ENCODE data around the gene ESYT1. TPM values are rescaled to one million over a fixed set of nuclear protein-coding genes. Genes with fewer than 3 reads are reported as not detected.

Gene ESYT1
- total and polyA plus RNA-seq, 4 donors: 42.6 to 76.6 (median 61.1) TPM

DNA sequence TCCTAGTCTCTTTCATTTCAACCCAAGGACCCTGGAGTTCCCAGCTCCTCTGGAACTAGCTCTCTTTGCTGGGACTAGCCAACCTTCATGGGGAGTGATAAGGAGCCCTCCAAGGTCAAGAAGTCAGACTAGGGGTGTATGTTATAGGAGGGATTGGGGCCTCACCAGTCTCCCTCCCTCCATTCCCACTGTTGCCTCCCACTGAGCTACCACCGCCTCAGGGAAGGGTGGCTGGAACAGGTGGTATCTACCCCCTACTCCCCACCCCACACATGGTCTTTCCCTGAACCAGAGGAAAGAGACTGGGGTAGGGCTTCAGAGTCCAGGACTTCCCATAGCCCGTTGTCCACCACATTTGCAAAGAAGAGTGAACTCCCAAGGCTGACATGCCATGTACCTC lies 45.7 kb upstream of the ESYT1 start:
- peaks cover 31% of the 10 kb centered on the region for H3K27me3 ChIP-seq (ENCODE audit: control insufficient read depth, insufficient read depth, low read length)
- peak overlapping the region; percentile 78 for H3K4me3 ChIP-seq (ENCODE audit: low read depth, low read length)
- WGBS (ENCODE audit: insufficient coverage): no CpG with 5 or more reads among the region's 2 CpGs
- H3K4me1 ChIP-seq (ENCODE audit: control insufficient read depth, insufficient read depth, low read length): peaks cover 53% of the 10 kb centered on the region
- no peaks in the 10 kb centered on the region for H3K9me3 ChIP-seq (ENCODE audit: control insufficient read depth, insufficient read depth, low read length)
- peaks cover 18% of the 10 kb centered on the region for H3K36me3 ChIP-seq (ENCODE audit: control insufficient read depth, insufficient read depth, low read length)
- peak overlapping the region; percentile 88 for H3K27ac ChIP-seq (ENCODE audit: low read depth, low read length)
- DNase-seq (ENCODE audit: low read depth in 4 of 6, low spot score in 6 of 6): no peak

DNA sequence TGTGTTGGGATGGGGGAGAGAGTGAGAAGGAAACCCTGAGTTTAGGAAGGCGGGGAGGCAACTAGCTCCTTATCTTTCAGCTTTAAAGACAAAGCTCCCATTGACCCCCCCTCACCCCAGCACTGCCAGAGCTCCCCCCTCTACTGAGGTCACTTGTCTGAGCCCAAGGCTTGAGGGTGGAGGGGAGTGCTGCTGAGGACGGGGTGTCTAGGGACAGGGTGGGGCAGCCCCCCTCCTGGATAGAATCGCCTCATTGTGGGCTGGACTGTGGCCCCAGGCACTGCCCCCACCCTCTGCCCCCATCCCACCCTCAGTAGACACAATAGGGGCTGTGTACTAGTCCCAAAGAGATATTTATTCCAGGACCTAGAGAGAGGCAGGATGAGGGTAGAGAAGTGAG lies 45.1 kb upstream of the ESYT1 start:
- Histone ChIP-seq H3K4me3 (ENCODE audit: low read depth, low read length) (peak overlapping the region; percentile 78), H3K9me3 (ENCODE audit: control insufficient read depth, insufficient read depth, low read length) (no peaks in the 10 kb centered on the region), H3K4me1 (ENCODE audit: control insufficient read depth, insufficient read depth, low read length) (peaks cover 55% of the 10 kb centered on the region), H3K27me3 (ENCODE audit: control insufficient read depth, insufficient read depth, low read length) (peaks cover 31% of the 10 kb centered on the region), H3K27ac (ENCODE audit: low read depth, low read length) (peak overlapping the region; percentile 68), H3K36me3 (ENCODE audit: control insufficient read depth, insufficient read depth, low read length) (peaks cover 20% of the 10 kb centered on the region)
- DNase-seq (ENCODE audit: low read depth in 4 of 6, low spot score in 6 of 6): peak in 2 of 6 donors; percentile 10 to 73
- no CpG with 5 or more reads among the region's 3 CpGs for WGBS (ENCODE audit: insufficient coverage)

DNA sequence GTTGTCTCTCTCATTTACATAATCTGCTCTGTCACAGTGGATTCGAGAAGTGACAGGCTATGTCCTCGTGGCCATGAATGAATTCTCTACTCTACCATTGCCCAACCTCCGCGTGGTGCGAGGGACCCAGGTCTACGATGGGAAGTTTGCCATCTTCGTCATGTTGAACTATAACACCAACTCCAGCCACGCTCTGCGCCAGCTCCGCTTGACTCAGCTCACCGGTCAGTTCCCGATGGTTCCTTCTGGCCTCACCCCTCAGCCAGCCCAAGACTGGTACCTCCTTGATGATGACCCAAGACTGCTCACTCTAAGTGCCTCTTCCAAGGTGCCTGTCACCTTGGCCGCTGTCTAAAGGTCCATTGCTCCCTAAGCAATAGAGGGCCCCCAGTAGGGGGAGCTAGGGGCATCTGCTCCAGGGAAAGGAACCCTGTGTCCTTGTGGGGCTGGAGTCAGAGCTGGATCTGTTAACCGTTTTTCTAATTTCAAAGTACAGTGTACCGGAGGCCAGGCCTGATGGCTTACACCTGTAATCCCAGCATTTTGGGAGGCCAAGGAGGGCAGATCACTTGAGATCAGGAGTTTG lies 43.0 kb upstream of the ESYT1 start:
- Histone ChIP-seq H3K4me1 (ENCODE audit: control insufficient read depth, insufficient read depth, low read length) (peaks cover 42% of the 10 kb centered on the region), H3K27me3 (ENCODE audit: control insufficient read depth, insufficient read depth, low read length) (peaks cover 18% of the 10 kb centered on the region), H3K27ac (ENCODE audit: low read depth, low read length) (no peak overlapping the region), H3K4me3 (ENCODE audit: low read depth, low read length) (no peak overlapping the region), H3K9me3 (ENCODE audit: control insufficient read depth, insufficient read depth, low read length) (no peaks in the 10 kb centered on the region), H3K36me3 (ENCODE audit: control insufficient read depth, insufficient read depth, low read length) (peaks cover 20% of the 10 kb centered on the region)
- no peak for DNase-seq (ENCODE audit: low read depth in 4 of 6, low spot score in 6 of 6)
- 87% methylated on average over 15 of the region's 15 CpGs for WGBS (ENCODE audit: insufficient coverage)

DNA sequence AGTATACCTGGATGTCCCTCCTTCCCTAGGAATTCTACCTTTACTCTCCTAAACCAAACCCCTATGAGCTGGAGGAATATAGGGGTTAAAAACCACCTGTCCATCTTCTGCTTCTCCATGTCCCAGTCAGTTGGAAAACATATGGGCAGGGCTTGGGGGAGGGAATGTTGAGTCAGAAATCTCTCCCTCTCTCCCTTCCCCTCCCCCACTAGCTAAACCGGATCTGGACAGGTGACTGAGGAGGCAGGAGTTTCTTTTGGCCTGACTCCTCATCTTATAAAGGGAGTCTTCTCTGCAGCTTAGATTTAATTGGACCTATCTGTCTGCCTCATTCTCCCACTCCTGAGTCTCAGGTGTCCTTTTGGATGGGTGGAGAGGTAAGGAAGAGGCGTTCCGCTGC lies 42.0 kb upstream of the ESYT1 start:
- no peak for DNase-seq (ENCODE audit: low read depth in 4 of 6, low spot score in 6 of 6)
- WGBS (ENCODE audit: insufficient coverage): no CpG with 5 or more reads among the region's 3 CpGs
- Histone ChIP-seq H3K27me3 (ENCODE audit: control insufficient read depth, insufficient read depth, low read length) (peaks cover 8% of the 10 kb centered on the region), H3K27ac (ENCODE audit: low read depth, low read length) (no peak overlapping the region), H3K36me3 (ENCODE audit: control insufficient read depth, insufficient read depth, low read length) (peaks cover 20% of the 10 kb centered on the region), H3K9me3 (ENCODE audit: control insufficient read depth, insufficient read depth, low read length) (no peaks in the 10 kb centered on the region), H3K4me3 (ENCODE audit: low read depth, low read length) (no peak overlapping the region), H3K4me1 (ENCODE audit: control insufficient read depth, insufficient read depth, low read length) (peaks cover 31% of the 10 kb centered on the region)

DNA sequence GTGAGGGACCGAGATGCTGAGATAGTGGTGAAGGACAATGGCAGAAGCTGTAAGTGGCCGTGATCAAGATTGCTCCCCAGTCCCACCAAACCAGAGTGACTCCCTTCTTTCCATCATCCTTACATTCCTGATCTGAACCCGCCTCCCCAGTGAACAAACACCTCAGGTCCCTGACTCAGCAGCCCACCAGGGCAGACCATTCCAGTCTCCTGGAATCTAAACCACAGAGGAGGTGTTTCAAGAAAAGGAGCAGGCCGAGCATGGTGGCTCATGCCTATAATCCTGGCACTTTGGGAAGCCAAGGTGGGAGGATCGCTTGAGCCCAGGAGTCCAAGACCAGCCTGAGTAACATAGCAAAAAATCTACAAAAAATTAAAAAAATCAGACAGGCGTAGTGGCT lies 41.5 kb upstream of the ESYT1 start:
- no peak for DNase-seq (ENCODE audit: low read depth in 4 of 6, low spot score in 6 of 6)
- Histone ChIP-seq H3K4me3 (ENCODE audit: low read depth, low read length) (no peak overlapping the region), H3K4me1 (ENCODE audit: control insufficient read depth, insufficient read depth, low read length) (peaks cover 26% of the 10 kb centered on the region), H3K27me3 (ENCODE audit: control insufficient read depth, insufficient read depth, low read length) (peaks cover 4% of the 10 kb centered on the region), H3K9me3 (ENCODE audit: control insufficient read depth, insufficient read depth, low read length) (no peaks in the 10 kb centered on the region), H3K27ac (ENCODE audit: low read depth, low read length) (no peak overlapping the region), H3K36me3 (ENCODE audit: control insufficient read depth, insufficient read depth, low read length) (peaks cover 20% of the 10 kb centered on the region)
- WGBS (ENCODE audit: insufficient coverage): 84% methylated on average over 6 of the region's 6 CpGs

DNA sequence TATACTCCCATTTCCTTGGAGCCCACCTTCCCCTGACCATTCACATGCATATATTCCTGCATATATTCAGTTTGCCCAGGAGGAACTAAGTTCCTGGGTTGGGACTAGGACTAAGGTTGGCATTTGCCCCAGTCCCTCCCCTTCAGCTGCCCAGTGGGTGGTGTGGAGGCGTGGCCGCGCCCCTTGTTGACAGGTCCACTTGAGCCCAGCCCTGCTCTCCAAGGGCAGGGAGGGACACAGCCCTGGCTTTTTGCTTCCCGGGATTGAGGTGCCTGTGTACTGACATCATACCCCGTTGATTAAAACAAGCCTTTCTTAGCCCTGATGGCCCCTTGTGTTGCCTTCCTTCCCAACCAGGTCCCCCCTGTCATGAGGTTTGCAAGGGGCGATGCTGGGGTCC lies 40.8 kb upstream of the ESYT1 start:
- 95% methylated on average over 5 of the region's 6 CpGs for WGBS (ENCODE audit: insufficient coverage)
- no peak overlapping the region for H3K27ac ChIP-seq (ENCODE audit: low read depth, low read length)

DNA sequence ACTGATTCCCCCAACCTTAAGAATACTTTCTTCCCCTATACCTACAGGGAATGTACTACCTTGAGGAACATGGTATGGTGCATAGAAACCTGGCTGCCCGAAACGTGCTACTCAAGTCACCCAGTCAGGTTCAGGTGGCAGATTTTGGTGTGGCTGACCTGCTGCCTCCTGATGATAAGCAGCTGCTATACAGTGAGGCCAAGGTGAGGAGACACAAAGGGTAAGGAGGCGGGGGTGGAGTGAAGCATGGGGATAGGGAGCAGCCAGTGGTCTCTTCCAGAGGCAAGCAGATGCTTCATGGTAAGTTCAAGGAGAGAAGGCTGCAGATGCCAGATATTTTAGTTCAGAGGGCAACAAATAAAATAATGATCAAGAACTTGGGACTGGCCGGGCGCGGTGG lies 30.3 kb upstream of the ESYT1 start:
- 95% methylated on average over 6 of the region's 6 CpGs for WGBS (ENCODE audit: insufficient coverage)
- H3K27me3 ChIP-seq (ENCODE audit: control insufficient read depth, insufficient read depth, low read length): peaks cover 2% of the 10 kb centered on the region
- no peaks in the 10 kb centered on the region for H3K4me1 ChIP-seq (ENCODE audit: control insufficient read depth, insufficient read depth, low read length)
- no peak overlapping the region for H3K27ac ChIP-seq (ENCODE audit: low read depth, low read length)
- H3K36me3 ChIP-seq (ENCODE audit: control insufficient read depth, insufficient read depth, low read length): peaks cover 18% of the 10 kb centered on the region
- H3K4me3 ChIP-seq (ENCODE audit: low read depth, low read length): no peak overlapping the region
- no peak for DNase-seq (ENCODE audit: low read depth in 4 of 6, low spot score in 6 of 6)
- H3K9me3 ChIP-seq (ENCODE audit: control insufficient read depth, insufficient read depth, low read length): no peaks in the 10 kb centered on the region

More for the DNA sequence above, 40.8 kb upstream of the ESYT1 start:
- no peaks in the 10 kb centered on the region for H3K9me3 ChIP-seq (ENCODE audit: control insufficient read depth, insufficient read depth, low read length)
- H3K4me1 ChIP-seq (ENCODE audit: control insufficient read depth, insufficient read depth, low read length): peaks cover 23% of the 10 kb centered on the region
- no peak overlapping the region for H3K4me3 ChIP-seq (ENCODE audit: low read depth, low read length)
- H3K27me3 ChIP-seq (ENCODE audit: control insufficient read depth, insufficient read depth, low read length): peaks cover 2% of the 10 kb centered on the region
- DNase-seq (ENCODE audit: low read depth in 4 of 6, low spot score in 6 of 6): no peak
- peaks cover 20% of the 10 kb centered on the region for H3K36me3 ChIP-seq (ENCODE audit: control insufficient read depth, insufficient read depth, low read length)

DNA sequence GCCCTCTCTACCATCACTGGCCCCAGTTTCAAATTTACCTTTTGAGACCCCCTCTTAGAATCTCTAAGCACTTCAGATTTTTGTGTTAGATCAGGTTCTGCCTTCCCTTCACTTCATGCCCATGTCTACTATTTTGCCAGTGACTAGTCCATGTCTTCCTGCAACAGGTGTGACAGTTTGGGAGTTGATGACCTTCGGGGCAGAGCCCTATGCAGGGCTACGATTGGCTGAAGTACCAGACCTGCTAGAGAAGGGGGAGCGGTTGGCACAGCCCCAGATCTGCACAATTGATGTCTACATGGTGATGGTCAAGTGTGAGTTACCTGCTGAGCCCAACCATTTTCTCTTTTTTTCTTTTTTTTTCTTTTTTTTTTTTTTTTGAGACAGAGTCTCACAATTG lies 29.5 kb upstream of the ESYT1 start:
- Histone ChIP-seq H3K4me3 (ENCODE audit: low read depth, low read length) (no peak overlapping the region), H3K27me3 (ENCODE audit: control insufficient read depth, insufficient read depth, low read length) (peaks cover 2% of the 10 kb centered on the region), H3K36me3 (ENCODE audit: control insufficient read depth, insufficient read depth, low read length) (peaks cover 18% of the 10 kb centered on the region), H3K9me3 (ENCODE audit: control insufficient read depth, insufficient read depth, low read length) (no peaks in the 10 kb centered on the region), H3K27ac (ENCODE audit: low read depth, low read length) (no peak overlapping the region), H3K4me1 (ENCODE audit: control insufficient read depth, insufficient read depth, low read length) (no peaks in the 10 kb centered on the region)
- DNase-seq (ENCODE audit: low read depth in 4 of 6, low spot score in 6 of 6): no peak
- WGBS (ENCODE audit: insufficient coverage): 92% methylated on average over 2 of the region's 3 CpGs

DNA sequence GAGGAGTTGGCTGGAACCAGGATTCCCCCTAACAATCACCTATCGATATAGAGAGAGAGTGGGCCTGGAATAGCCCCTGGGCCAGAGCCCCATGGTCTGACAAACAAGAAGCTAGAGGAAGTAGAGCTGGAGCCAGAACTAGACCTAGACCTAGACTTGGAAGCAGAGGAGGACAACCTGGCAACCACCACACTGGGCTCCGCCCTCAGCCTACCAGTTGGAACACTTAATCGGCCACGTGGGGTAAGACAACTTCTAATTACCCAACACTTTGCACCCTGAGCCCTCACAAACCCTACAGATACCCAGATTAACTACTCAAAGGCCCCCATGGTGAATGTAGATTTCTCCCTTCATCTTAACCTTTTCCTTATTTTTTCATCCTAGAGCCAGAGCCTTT lies 28.3 kb upstream of the ESYT1 start:
- WGBS (ENCODE audit: insufficient coverage): 100% methylated on average over 3 of the region's 4 CpGs

DNA sequence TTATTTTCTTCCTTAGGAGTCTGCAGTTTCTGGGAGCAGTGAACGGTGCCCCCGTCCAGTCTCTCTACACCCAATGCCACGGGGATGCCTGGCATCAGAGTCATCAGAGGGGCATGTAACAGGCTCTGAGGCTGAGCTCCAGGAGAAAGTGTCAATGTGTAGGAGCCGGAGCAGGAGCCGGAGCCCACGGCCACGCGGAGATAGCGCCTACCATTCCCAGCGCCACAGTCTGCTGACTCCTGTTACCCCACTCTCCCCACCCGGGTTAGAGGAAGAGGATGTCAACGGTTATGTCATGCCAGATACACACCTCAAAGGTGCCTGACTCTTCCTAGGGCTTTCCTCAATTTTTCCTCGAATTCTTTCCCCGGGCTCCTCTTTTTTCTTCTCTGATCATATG lies 27.0 kb upstream of the ESYT1 start:
- peaks cover 18% of the 10 kb centered on the region for H3K36me3 ChIP-seq (ENCODE audit: control insufficient read depth, insufficient read depth, low read length)
- WGBS (ENCODE audit: insufficient coverage): 94% methylated on average over 8 of the region's 14 CpGs
- H3K9me3 ChIP-seq (ENCODE audit: control insufficient read depth, insufficient read depth, low read length): no peaks in the 10 kb centered on the region
- no peak for DNase-seq (ENCODE audit: low read depth in 4 of 6, low spot score in 6 of 6)
- no peaks in the 10 kb centered on the region for H3K27me3 ChIP-seq (ENCODE audit: control insufficient read depth, insufficient read depth, low read length)
- no peak overlapping the region for H3K4me3 ChIP-seq (ENCODE audit: low read depth, low read length)
- peaks cover 11% of the 10 kb centered on the region for H3K4me1 ChIP-seq (ENCODE audit: control insufficient read depth, insufficient read depth, low read length)
- H3K27ac ChIP-seq (ENCODE audit: low read depth, low read length): no peak overlapping the region

More for the DNA sequence above, 28.3 kb upstream of the ESYT1 start:
- Histone ChIP-seq H3K9me3 (ENCODE audit: control insufficient read depth, insufficient read depth, low read length) (no peaks in the 10 kb centered on the region), H3K27ac (ENCODE audit: low read depth, low read length) (no peak overlapping the region), H3K27me3 (ENCODE audit: control insufficient read depth, insufficient read depth, low read length) (peaks cover 2% of the 10 kb centered on the region), H3K36me3 (ENCODE audit: control insufficient read depth, insufficient read depth, low read length) (peaks cover 18% of the 10 kb centered on the region), H3K4me1 (ENCODE audit: control insufficient read depth, insufficient read depth, low read length) (peaks cover 5% of the 10 kb centered on the region), H3K4me3 (ENCODE audit: low read depth, low read length) (no peak overlapping the region)
- DNase-seq (ENCODE audit: low read depth in 4 of 6, low spot score in 6 of 6): no peak

Measured in spinal cord (tissue), 10 donors.